Activated CD4-positive, alpha-beta T cell treated with anti-CD3 and anti-CD28 coated beads, Interleukin-2, amount 10 ng/mL, durations not matched to agents 7 days and 5 days (primary cell): ENCODE results near the gene GLRX5. TPM values are rescaled to one million over a fixed set of nuclear protein-coding genes. Genes with fewer than 3 reads are reported as not detected.

Experiments
- CTCF ChIA-PET: fragments of 350-600 bp; sonication (Branson Sonifier 250); formaldehyde crosslinking; loops from one replicate; lab custom pipeline; 2021; ENCODE audit warnings: antibody characterized with exemption; lab: Charles Lee
- POLR2A ChIA-PET: fragments of 350-600 bp; sonication (Branson Sonifier 250); formaldehyde crosslinking; loops from one replicate; lab custom pipeline; 2021; ENCODE audit warnings: antibody characterized with exemption; lab: Charles Lee
- DNase-seq: peaks from one replicate; pipeline ENCODE4 v3.0.0-alpha.2; 2020
- H3K27ac Mint-ChIP-seq: one replicate; pipeline ENCODE4 v1.8.0; 2021; ENCODE audit warnings: mild to moderate bottlenecking, moderate library complexity, mixed read lengths
- H3K27me3 Mint-ChIP-seq: one replicate; pipeline ENCODE4 v1.8.0; 2021; ENCODE audit warnings: mixed read lengths
- H3K36me3 Mint-ChIP-seq: one replicate; pipeline ENCODE4 v1.8.0; 2021; ENCODE audit warnings: low read depth, mixed read lengths
- H3K4me1 Mint-ChIP-seq: one replicate; pipeline ENCODE4 v1.8.0; 2021; ENCODE audit warnings: mixed read lengths
- H3K4me3 Mint-ChIP-seq: one replicate; pipeline ENCODE4 v1.8.0; 2021; ENCODE audit warnings: mild to moderate bottlenecking, moderate library complexity, mixed read lengths
- H3K9me3 Mint-ChIP-seq: one replicate; pipeline ENCODE4 v1.8.0; 2021; ENCODE audit warnings: mixed read lengths
- total RNA-seq, 2 experiments: library from RNA; stranded (reverse); gene quantifications; one replicate each; pipeline ENCODE4 v1.2.3, GENCODE V29; 2021

GLRX5 gene
- total RNA-seq, 2 experiments from 2014 or later, result 36.6 to 51.2 TPM

DNA sequence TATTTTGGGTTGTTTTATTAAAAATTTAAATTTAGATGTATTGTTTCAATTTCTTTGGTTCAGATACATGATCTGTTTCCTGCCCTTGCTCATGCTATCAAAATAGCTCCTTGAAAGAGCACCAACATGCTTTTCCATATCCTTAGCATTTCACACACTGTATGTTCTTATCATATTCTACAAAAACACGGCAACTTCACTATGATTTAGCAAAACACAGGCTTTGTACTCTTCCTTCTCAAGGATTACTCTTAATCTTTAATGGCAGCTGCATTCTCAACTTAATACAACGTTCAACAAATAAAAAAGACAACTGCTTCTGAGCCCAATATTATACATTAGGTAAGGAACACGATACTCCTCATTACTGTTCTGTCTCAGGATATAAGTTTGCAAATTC is 2.9 kb upstream of the GLRX5 start:
- ChIA-PET POLR2A (no interaction called here), CTCF (no interaction called here)
- Mint-ChIP-seq H3K4me1 (peaks cover 62% of the 10 kb centered on the region), H3K9me3 (no peaks in the 10 kb centered on the region), H3K4me3 (peak overlapping the region; percentile 87), H3K27ac (peak overlapping the region; percentile 73), H3K27me3 (no peaks in the 10 kb centered on the region), H3K36me3 (peaks cover 15% of the 10 kb centered on the region)
- DNase-seq, result no peak

DNA sequence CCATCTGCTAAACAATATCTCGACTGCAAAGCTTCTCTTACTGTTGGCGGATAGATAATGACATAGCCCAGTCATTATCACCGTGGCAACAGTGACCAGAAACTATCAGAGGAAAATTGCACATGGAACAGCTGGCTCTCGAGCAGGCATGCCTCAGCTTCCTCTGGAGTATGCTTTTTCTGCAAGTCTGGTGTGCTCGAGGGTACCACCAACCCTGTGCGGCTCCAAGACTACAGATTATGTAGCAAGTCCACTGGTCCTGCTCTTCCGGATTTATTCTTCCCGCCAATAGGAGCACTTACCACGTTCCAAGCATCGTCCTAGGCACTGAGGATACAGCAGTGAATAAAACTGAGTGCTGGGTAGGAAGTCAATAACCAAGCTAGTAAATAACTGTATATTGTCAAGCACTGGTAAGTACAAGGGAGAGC is 1.4 kb upstream of the GLRX5 start:
- Mint-ChIP-seq H3K4me1 (peaks cover 66% of the 10 kb centered on the region), H3K9me3 (no peaks in the 10 kb centered on the region), H3K36me3 (peaks cover 15% of the 10 kb centered on the region), H3K27me3 (no peaks in the 10 kb centered on the region), H3K4me3 (peak overlapping the region; percentile 87), H3K27ac (peak overlapping the region; percentile 90)
- DNase-seq, result no peak
- ChIA-PET POLR2A (no interaction called here), CTCF (interaction anchor here (0.6 to 2.7 kb wide), 4 partner anchors 10 to 96 kb away, joined by 3 to 16 read pairs (median 8); partner anchors contain the start of gene SYNE3)

DNA sequence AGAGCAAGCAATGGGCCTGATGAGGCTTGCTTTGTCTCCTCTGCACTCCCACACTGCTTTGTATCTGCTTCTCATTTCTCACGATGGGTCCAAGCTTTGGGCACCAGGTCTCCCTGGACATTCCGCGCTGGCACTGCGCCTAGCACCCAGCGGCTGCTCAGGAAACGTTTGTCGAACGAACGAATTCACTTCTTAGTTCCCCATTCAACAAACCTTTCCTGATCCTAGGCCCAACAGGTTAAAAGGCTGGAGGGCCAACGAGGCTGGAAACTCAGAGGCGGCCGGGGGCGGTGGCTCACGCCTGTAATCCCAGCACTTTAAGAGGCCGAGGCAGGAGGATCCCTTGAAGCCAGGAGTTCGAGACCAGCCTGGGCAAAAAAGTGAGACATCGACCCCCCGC is 1.0 kb upstream of the GLRX5 start:
- H3K27me3 Mint-ChIP-seq, result no peaks in the 10 kb centered on the region
- peak overlapping the region; percentile 90 for H3K27ac Mint-ChIP-seq
- peaks cover 15% of the 10 kb centered on the region for H3K36me3 Mint-ChIP-seq
- H3K9me3 Mint-ChIP-seq, result no peaks in the 10 kb centered on the region
- POLR2A ChIA-PET, result interaction anchor here (0.7 kb wide), 1 partner anchor 50 kb away, joined by 6 read pairs; no protein-coding TSS in a partner anchor
- H3K4me1 Mint-ChIP-seq, result peaks cover 69% of the 10 kb centered on the region
- H3K4me3 Mint-ChIP-seq, result peak overlapping the region; percentile 87
- CTCF ChIA-PET, result interaction anchor here (0.6 to 2.7 kb wide), 7 partner anchors 11 to 1558 kb away, joined by 3 to 16 read pairs (median 3); partner anchors contain the start of gene SYNE3
- DNase-seq, result no peak

GRCh38 chr14:95535226-95536021 is 574 bp downstream of the GLRX5 start:
- peak overlapping the region; percentile 87 for H3K4me3 Mint-ChIP-seq

DNA sequence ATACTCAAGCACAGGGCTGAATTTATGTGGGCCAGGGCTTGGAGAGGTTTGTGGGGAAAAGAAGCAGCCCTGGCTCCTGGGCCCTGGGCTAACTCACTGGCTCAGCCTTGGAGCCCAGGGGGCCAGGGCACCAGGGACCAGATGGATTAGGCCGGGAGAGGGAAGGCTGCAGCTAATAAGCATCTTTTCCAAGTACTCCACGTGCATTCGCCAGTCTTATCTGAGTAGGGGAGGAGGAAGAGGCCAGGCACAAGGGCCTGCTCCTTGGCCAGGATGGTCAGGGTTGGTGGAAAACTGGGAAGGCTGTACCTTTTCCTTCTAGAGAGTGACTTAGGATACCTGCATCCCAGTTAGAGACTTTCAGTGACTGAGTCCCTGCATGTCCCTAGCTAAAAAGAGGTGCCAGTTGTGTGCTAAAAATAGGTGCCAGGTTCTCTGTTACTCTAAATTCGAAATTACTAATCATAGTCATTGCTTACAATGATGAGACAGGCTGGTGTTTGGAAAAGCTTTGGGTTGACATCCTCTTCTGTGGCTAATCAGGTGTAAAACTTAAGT is 1.3 kb downstream of the GLRX5 start:
- DNase-seq, result no peak
- CTCF ChIA-PET, result interaction anchor here (1.7 kb wide), 1 partner anchor 8 kb away, joined by 4 read pairs; no protein-coding TSS in a partner anchor
- POLR2A ChIA-PET, result no interaction called here
- Mint-ChIP-seq H3K4me3 (peak overlapping the region; percentile 87), H3K9me3 (no peaks in the 10 kb centered on the region), H3K27ac (peak overlapping the region; percentile 85), H3K36me3 (peaks cover 8% of the 10 kb centered on the region), H3K4me1 (peaks cover 53% of the 10 kb centered on the region), H3K27me3 (no peaks in the 10 kb centered on the region)

More at GRCh38 chr14:95535226-95536021, 574 bp downstream of the GLRX5 start:
- Mint-ChIP-seq H3K27me3 (no peaks in the 10 kb centered on the region), H3K27ac (peak overlapping the region; percentile 85), H3K36me3 (peaks cover 10% of the 10 kb centered on the region), H3K9me3 (no peaks in the 10 kb centered on the region), H3K4me1 (peaks cover 59% of the 10 kb centered on the region)
- POLR2A ChIA-PET, result interaction anchor here (1.3 kb wide), 1 partner anchor 93 kb away, joined by 6 read pairs; no protein-coding TSS in a partner anchor
- CTCF ChIA-PET, result interaction anchor here (1.3 to 1.7 kb wide), 2 partner anchors 7 to 93 kb away, joined by 3 to 4 read pairs; no protein-coding TSS in a partner anchor
- no peak for DNase-seq

DNA sequence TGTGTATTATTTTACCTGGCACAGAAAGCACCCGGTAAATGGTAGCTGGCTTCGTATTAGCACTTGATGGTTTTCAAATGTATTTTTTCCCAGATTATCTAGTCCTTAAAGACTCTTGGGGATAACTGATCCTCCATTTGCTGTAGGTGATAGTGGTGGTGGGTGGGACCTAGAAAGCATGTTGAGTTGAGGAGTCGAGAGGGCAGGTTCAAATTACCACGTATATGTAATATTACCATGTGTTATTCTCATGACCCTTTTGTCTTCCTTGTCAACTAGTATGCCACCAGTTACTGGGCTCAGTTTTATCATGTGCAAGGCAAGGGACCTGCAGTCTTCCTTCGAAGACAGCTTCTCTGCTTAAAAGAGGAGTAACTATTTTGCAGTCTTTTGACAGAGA is 1.8 kb downstream of the GLRX5 start:
- CTCF ChIA-PET, result interaction anchor here (1.0 to 1.7 kb wide), 3 partner anchors 9 to 94 kb away, joined by 3 to 4 read pairs (median 3); no protein-coding TSS in a partner anchor
- Mint-ChIP-seq H3K27me3 (no peaks in the 10 kb centered on the region), H3K4me1 (peaks cover 48% of the 10 kb centered on the region), H3K4me3 (peak overlapping the region; percentile 26), H3K36me3 (peaks cover 8% of the 10 kb centered on the region), H3K27ac (no peak overlapping the region), H3K9me3 (no peaks in the 10 kb centered on the region)
- POLR2A ChIA-PET, result no interaction called here
- DNase-seq, result no peak

- DNase-seq, result no peak
- ChIA-PET POLR2A (interaction anchor here (0.8 kb wide), 1 partner anchor 1583 kb away, joined by 4 read pairs; no protein-coding TSS in a partner anchor), CTCF (interaction anchor here (1.0 to 1.7 kb wide), 3 partner anchors 10 to 95 kb away, joined by 3 to 4 read pairs (median 3); no protein-coding TSS in a partner anchor)
- peak overlapping the region; percentile 26 for H3K4me3 Mint-ChIP-seq
- no peaks in the 10 kb centered on the region for H3K9me3 Mint-ChIP-seq
- H3K4me1 Mint-ChIP-seq, result peaks cover 41% of the 10 kb centered on the region
- H3K27me3 Mint-ChIP-seq, result no peaks in the 10 kb centered on the region
- H3K27ac Mint-ChIP-seq, result no peak overlapping the region
- peaks cover 3% of the 10 kb centered on the region for H3K36me3 Mint-ChIP-seq
Measured at GRCh38 chr14:95537298-95538089, 2.6 kb downstream of the GLRX5 start.

- Mint-ChIP-seq H3K9me3 (no peaks in the 10 kb centered on the region), H3K4me1 (peaks cover 30% of the 10 kb centered on the region), H3K27me3 (no peaks in the 10 kb centered on the region), H3K4me3 (no peak overlapping the region), H3K27ac (no peak overlapping the region), H3K36me3 (no peaks in the 10 kb centered on the region)
- no peak for DNase-seq
- CTCF ChIA-PET, result interaction anchor here (0.6 kb wide), 1 partner anchor 34 kb away, joined by 3 read pairs; no protein-coding TSS in a partner anchor
- POLR2A ChIA-PET, result no interaction called here
Measured at GRCh38 chr14:95538801-95539509, 4.1 kb downstream of the GLRX5 start.

DNA sequence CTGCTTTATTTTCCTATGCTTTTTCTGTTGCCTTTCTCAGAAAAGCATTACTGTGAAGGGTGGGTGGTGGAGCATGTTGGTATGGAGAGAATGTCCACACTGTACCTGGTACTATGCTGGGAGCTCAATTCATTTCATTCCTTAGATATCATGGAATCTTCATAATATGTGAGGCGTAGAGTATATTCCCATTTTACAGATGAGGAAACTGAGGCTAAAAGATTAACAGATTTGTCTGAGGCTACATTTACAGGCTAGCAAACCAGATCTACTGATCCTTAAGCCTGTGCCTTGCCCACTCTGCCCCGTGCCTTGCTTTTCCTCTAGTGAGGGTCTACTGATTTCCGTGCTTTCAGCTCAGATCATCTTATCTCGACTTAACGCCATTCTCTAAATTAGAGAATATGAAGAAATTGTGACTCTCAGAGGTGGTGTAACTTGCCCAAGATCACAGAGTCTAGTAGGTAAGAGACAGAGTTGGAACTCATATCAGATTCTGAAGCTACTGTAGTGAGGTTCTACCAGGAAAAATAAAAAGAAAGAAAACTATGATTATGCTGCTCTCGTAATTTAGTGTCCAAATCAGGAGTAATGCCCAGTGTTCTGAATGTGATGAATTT is 5.5 kb downstream of the GLRX5 start:
- Mint-ChIP-seq H3K27ac (no peak overlapping the region), H3K9me3 (no peaks in the 10 kb centered on the region), H3K4me1 (peaks cover 30% of the 10 kb centered on the region), H3K36me3 (peaks cover 5% of the 10 kb centered on the region), H3K4me3 (no peak overlapping the region), H3K27me3 (no peaks in the 10 kb centered on the region)
- ChIA-PET POLR2A (no interaction called here), CTCF (interaction anchor here (1.2 to 1.7 kb wide), 2 partner anchors 12 to 15 kb away, joined by 3 to 5 read pairs; no protein-coding TSS in a partner anchor)
- no peak for DNase-seq

GRCh38 chr14:95541346-95541745 is 6.5 kb downstream of the GLRX5 start:
- Mint-ChIP-seq H3K9me3 (no peaks in the 10 kb centered on the region), H3K27me3 (no peaks in the 10 kb centered on the region), H3K4me1 (peaks cover 21% of the 10 kb centered on the region), H3K36me3 (peaks cover 8% of the 10 kb centered on the region), H3K27ac (no peak overlapping the region), H3K4me3 (no peak overlapping the region)
- no peak for DNase-seq
- ChIA-PET CTCF (interaction anchor here (1.7 kb wide), 1 partner anchor 13 kb away, joined by 5 read pairs; no protein-coding TSS in a partner anchor), POLR2A (no interaction called here)
